Measurements from ENCODE around the gene PHF1. TPM values are rescaled to one million over a fixed set of nuclear protein-coding genes. Genes with fewer than 3 reads are reported as not detected.

The PHF1 gene
- total RNA-seq, 1 donor from 2014 or later, result 70.5 TPM

DNA sequence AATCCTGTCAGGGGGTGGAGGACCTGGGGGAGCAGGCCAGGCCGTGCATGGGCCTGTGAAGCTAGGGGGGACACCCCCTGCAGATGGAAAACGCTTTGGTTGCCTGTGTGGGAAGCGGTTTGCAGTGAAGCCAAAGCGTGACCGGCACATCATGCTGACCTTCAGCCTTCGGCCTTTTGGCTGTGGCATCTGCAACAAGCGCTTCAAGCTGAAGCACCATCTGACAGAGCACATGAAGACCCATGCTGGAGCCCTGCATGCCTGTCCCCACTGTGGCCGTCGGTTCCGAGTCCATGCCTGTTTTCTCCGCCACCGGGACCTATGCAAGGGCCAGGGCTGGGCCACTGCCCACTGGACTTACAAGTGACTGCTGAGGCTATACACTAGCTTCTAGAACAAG is 45.3 kb downstream of the PHF1 start:
- H3K36me3 Mint-ChIP-seq (ENCODE audit: low read depth), result peaks cover 30% of the 10 kb centered on the region
- H3K27ac Mint-ChIP-seq (ENCODE audit: unreplicated experiment), result no peak overlapping the region
- no peak for DNase-seq (ENCODE audit: low read depth, low spot score)
- peaks cover 21% of the 10 kb centered on the region for H3K4me1 Mint-ChIP-seq
- peaks cover 3% of the 10 kb centered on the region for H3K9me3 Mint-ChIP-seq
- H3K4me3 Mint-ChIP-seq, result peak overlapping the region; percentile 96
- peaks cover 5% of the 10 kb centered on the region for H3K27me3 Mint-ChIP-seq (ENCODE audit: low read depth)
- TF ChIP-seq, protein P1, sequence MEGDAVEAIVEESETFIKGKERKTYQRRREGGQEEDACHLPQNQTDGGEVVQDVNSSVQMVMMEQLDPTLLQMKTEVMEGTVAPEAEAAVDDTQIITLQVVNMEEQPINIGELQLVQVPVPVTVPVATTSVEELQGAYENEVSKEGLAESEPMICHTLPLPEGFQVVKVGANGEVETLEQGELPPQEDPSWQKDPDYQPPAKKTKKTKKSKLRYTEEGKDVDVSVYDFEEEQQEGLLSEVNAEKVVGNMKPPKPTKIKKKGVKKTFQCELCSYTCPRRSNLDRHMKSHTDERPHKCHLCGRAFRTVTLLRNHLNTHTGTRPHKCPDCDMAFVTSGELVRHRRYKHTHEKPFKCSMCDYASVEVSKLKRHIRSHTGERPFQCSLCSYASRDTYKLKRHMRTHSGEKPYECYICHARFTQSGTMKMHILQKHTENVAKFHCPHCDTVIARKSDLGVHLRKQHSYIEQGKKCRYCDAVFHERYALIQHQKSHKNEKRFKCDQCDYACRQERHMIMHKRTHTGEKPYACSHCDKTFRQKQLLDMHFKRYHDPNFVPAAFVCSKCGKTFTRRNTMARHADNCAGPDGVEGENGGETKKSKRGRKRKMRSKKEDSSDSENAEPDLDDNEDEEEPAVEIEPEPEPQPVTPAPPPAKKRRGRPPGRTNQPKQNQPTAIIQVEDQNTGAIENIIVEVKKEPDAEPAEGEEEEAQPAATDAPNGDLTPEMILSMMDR (conservative IDR thresholded peaks at IDR 0.05), result no peak

DNA sequence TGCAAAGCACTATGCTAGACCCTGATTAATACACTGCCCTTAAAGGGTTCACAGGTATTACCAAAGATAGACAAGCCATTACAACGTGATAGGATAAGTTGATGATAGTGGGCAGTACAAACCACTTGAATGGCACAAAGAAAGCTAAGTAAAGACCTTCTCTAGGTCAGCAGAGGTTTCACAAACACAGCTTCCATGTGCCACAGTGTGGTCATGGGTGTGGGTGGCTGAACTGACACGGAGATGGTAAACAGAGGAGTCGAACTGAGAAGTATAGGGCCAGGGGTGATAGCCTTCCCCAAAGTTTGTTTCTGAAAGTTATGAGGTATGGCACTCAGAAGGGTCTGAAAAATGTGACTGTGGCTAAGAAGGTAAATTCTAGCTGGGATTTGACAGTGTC is 47.9 kb downstream of the PHF1 start:
- peak overlapping the region; percentile 51 for H3K4me3 Mint-ChIP-seq
- TF ChIP-seq, protein P1 (conservative IDR thresholded peaks at IDR 0.05), result no peak
- peaks cover 30% of the 10 kb centered on the region for H3K36me3 Mint-ChIP-seq (ENCODE audit: low read depth)
- H3K27me3 Mint-ChIP-seq (ENCODE audit: low read depth), result peaks cover 18% of the 10 kb centered on the region
- H3K4me1 Mint-ChIP-seq, result peaks cover 18% of the 10 kb centered on the region
- DNase-seq (ENCODE audit: low read depth, low spot score), result no peak
- H3K27ac Mint-ChIP-seq (ENCODE audit: unreplicated experiment), result no peak overlapping the region
- H3K9me3 Mint-ChIP-seq, result peaks cover 3% of the 10 kb centered on the region

DNA sequence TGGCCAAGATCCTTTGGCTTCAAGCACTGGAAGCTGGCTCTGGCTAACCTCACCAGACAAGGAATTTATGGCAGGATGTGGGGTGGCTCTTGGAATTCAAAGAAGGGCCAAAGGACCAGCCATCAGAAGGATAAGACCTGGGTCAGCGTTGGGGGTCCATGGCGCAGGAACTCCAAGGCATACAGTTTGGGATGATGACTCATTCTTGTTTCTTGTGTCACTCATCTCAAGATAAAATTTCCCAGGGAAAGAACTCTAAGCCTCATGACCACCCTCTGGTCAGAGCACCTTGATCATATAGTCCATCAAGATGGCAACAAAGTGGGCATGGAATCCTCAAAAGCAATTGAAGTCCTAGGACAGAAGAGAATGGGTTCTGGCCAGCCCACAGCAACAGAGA is 48.4 kb downstream of the PHF1 start:
- peaks cover 3% of the 10 kb centered on the region for H3K9me3 Mint-ChIP-seq
- H3K27me3 Mint-ChIP-seq (ENCODE audit: low read depth), result peaks cover 19% of the 10 kb centered on the region
- peaks cover 13% of the 10 kb centered on the region for H3K4me1 Mint-ChIP-seq
- H3K36me3 Mint-ChIP-seq (ENCODE audit: low read depth), result peaks cover 30% of the 10 kb centered on the region
- H3K4me3 Mint-ChIP-seq, result peak overlapping the region; percentile 51
- TF ChIP-seq, protein P1 (conservative IDR thresholded peaks at IDR 0.05), result no peak
- H3K27ac Mint-ChIP-seq (ENCODE audit: unreplicated experiment), result no peak overlapping the region
- no peak for DNase-seq (ENCODE audit: low read depth, low spot score)

Small RNAs within 50 kb of the gene (microRNA-seq; reads per million reads assigned to microRNA genes)
- 4.1 reads per million for gene MIR5004

Other genes starting within 250 kb of the PHF1 start
- 4.2 and 5.9 TPM in 2 replicates for gene COL11A2, start 218.5 kb upstream of the PHF1 start, total RNA-seq
- gene RXRB, start 210.3 kb upstream of the PHF1 start, total RNA-seq, result 31.8 and 33.1 TPM in 2 replicates
- gene SLC39A7, start 210.1 kb upstream of the PHF1 start, total RNA-seq, result 95.7 and 103 TPM in 2 replicates
- gene HSD17B8, start 206.4 kb upstream of the PHF1 start, total RNA-seq, result 3.3 and 4.4 TPM in 2 replicates
- gene RING1, start 202.5 kb upstream of the PHF1 start, total RNA-seq, result 61.2 and 61.7 TPM in 2 replicates
- gene VPS52, start 139.1 kb upstream of the PHF1 start, total RNA-seq, result 53.2 and 57.3 TPM in 2 replicates
- 2,299 and 2,407 TPM in 2 replicates for gene RPS18, start 138.9 kb upstream of the PHF1 start, total RNA-seq
- 2.0 and 2.8 TPM in 2 replicates for gene B3GALT4, start 133.9 kb upstream of the PHF1 start, total RNA-seq
- 54.5 and 60.6 TPM in 2 replicates for gene WDR46, start 121.8 kb upstream of the PHF1 start, total RNA-seq
- gene PFDN6, start 121.4 kb upstream of the PHF1 start, total RNA-seq, result 54.9 and 61.4 TPM in 2 replicates
- gene RGL2, start 112.1 kb upstream of the PHF1 start, total RNA-seq, result 51.9 and 56.0 TPM in 2 replicates
- gene TAPBP, start 96.9 kb upstream of the PHF1 start, total RNA-seq, result 15.4 and 16.2 TPM in 2 replicates
- 23.0 and 23.4 TPM in 2 replicates for gene ZBTB22, start 93.3 kb upstream of the PHF1 start, total RNA-seq
- 85.0 and 88.2 TPM in 2 replicates for gene DAXX, start 88.1 kb upstream of the PHF1 start, total RNA-seq
- 123 and 124 TPM in 2 replicates for gene KIFC1, start 19.2 kb upstream of the PHF1 start, total RNA-seq
- 319 and 326 TPM in 2 replicates for gene CUTA, start 7.1 kb downstream of the PHF1 start, total RNA-seq
- gene SYNGAP1, start 9.1 kb downstream of the PHF1 start, total RNA-seq, result 72.4 and 73.5 TPM in 2 replicates
- 18.4 and 21.1 TPM in 2 replicates for gene ZBTB9, start 43.6 kb downstream of the PHF1 start, total RNA-seq
- gene BAK1, start 169.3 kb downstream of the PHF1 start, total RNA-seq, result 29.9 and 32.9 TPM in 2 replicates
- gene ITPR3, start 210.3 kb downstream of the PHF1 start, total RNA-seq, result 16.0 TPM in 2 replicates

All from neural crest cell (in vitro differentiated cells).